Breast epithelium (tissue), 4 donors: ENCODE results near the gene GSDMA. TPM values are rescaled to one million over a fixed set of nuclear protein-coding genes. Genes with fewer than 3 reads are reported as not detected.

Experiments used
- DNase-seq, 2 donors: peaks; one replicate each; pipeline ENCODE4 v3.0.0-alpha.2; 2019; ENCODE audit warnings: low spot score in 2 of 2
- H3K27ac ChIP-seq, 2 donors: fragments of 200-600 bp; sonication (generic) in 1 of 2; one replicate each; pipeline ENCODE4 v1.5.1; 2016 to 2019; ENCODE audit warnings: mild to moderate bottlenecking in 1 of 2
- H3K27me3 ChIP-seq, 2 donors: fragments of 200-600 bp; sonication (generic) in 1 of 2; one replicate each; pipeline versions ENCODE4 v1.5.1 to v1.6.0; 2017 to 2019; ENCODE audit warnings: control low read depth in 1 of 2, mild to moderate bottlenecking in 1 of 2
- H3K36me3 ChIP-seq: fragments of 200-600 bp; one replicate; pipeline ENCODE4 v1.5.1; 2019
- H3K4me1 ChIP-seq, 2 donors: fragments of 200-600 bp; sonication (generic); one replicate each; pipeline ENCODE4 v1.5.1; 2016 to 2019; ENCODE audit warnings: control low read depth in 1 of 2
- H3K4me3 ChIP-seq, 3 donors: fragments of 200-600 bp; sonication (generic); 1 replicate in 2 of 3; 2 replicates in 1 of 3; pipeline ENCODE4 v1.5.1; 2016 to 2019; ENCODE audit warnings: mild to moderate bottlenecking in 3 of 3, moderate library complexity in 2 of 3
- H3K9me3 ChIP-seq, 2 donors: fragments of 200-600 bp; sonication (generic) in 1 of 2; one replicate each; pipeline ENCODE4 v1.5.1; 2016 to 2019; ENCODE audit warnings: control low read depth in 1 of 2
- POLR2A ChIP-seq: fragments of 450-650 bp; IDR thresholded peaks from one replicate; pipeline ENCODE4 v1.6.1; 2016; ENCODE audit warnings: antibody characterized with exemption, mild to moderate bottlenecking, moderate library complexity
- POLR2AphosphoS5 ChIP-seq, 3 donors: sonication (generic); formaldehyde crosslinking; IDR thresholded peaks; one replicate each; pipeline ENCODE4 v1.6.1; 2017; ENCODE audit warnings: antibody characterized with exemption in 3 of 3
- intact Hi-C: fragments of 100-400 bp; cut with DNase I; formaldehyde crosslinking; loops from one replicate; pipeline ENCODE4 v1.15.1; 2023; ENCODE audit warnings: low total_unique reads
- total RNA-seq, 3 donors: library from RNA; depleted of rRNA; stranded (reverse); fragments of >200 nt; gene quantifications; one replicate each; pipeline ENCODE4 v1.1.0, GENCODE V29; 2016
- TF ChIP-seq, protein P1 (sequence below), 3 donors: fragments of 450-650 bp; IDR thresholded peaks; one replicate each; pipeline ENCODE4 v1.5.1; 2016 to 2017; ENCODE audit warnings: antibody characterized with exemption in 3 of 3, mild to moderate bottlenecking in 3 of 3, moderate library complexity in 3 of 3

Gene GSDMA
- total RNA-seq, 3 donors from 2014 or later = 0.44 to 3.4 TPM; not detected in 1

DNA sequence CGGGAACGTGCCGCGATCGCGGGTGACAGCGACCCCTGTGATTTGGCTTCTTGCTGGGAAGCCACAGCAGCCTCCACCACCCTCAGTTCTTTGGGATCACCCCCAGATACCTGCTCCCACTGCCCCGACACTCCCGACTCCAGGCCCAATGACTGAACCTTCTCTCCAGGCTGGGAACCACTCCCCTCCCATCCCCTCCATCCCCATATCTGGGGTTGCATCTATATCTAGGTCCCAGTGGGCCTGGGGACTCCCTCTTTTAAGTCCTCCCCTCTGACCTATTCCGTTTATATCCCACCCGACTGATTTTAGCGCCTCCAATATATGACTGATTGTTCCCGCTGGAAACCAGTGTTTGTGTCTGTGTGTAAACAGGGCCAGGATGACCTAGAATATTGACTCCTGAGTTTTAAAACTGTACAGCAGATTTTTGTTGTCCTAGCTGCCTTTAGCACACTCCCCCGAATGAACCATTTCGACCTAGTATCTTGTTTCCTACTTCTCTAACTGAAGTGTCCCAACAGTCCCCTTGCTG is 18.5 kb downstream of the GSDMA start:
- intact Hi-C loops = no loop called here
- TF ChIP-seq, protein P1, sequence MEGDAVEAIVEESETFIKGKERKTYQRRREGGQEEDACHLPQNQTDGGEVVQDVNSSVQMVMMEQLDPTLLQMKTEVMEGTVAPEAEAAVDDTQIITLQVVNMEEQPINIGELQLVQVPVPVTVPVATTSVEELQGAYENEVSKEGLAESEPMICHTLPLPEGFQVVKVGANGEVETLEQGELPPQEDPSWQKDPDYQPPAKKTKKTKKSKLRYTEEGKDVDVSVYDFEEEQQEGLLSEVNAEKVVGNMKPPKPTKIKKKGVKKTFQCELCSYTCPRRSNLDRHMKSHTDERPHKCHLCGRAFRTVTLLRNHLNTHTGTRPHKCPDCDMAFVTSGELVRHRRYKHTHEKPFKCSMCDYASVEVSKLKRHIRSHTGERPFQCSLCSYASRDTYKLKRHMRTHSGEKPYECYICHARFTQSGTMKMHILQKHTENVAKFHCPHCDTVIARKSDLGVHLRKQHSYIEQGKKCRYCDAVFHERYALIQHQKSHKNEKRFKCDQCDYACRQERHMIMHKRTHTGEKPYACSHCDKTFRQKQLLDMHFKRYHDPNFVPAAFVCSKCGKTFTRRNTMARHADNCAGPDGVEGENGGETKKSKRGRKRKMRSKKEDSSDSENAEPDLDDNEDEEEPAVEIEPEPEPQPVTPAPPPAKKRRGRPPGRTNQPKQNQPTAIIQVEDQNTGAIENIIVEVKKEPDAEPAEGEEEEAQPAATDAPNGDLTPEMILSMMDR (IDR thresholded peaks at IDR 0.05) = no peak
- TF ChIP-seq POLR2A = no peak
- no peak for TF ChIP-seq POLR2AphosphoS5 (IDR thresholded peaks at IDR 0.05)
- no peaks in the 10 kb centered on the region for H3K9me3 ChIP-seq
- peaks cover 5% of the 10 kb centered on the region for H3K36me3 ChIP-seq
- H3K27ac ChIP-seq = peak overlapping the region; percentile 92 to 96
- H3K4me3 ChIP-seq = peak overlapping the region; percentile 98 to 99 (median 98)
- no peaks in the 10 kb centered on the region for H3K27me3 ChIP-seq
- H3K4me1 ChIP-seq = peaks cover 0 to 18% of the 10 kb centered on the region in 2 donors
- DNase-seq = no peak

DNA sequence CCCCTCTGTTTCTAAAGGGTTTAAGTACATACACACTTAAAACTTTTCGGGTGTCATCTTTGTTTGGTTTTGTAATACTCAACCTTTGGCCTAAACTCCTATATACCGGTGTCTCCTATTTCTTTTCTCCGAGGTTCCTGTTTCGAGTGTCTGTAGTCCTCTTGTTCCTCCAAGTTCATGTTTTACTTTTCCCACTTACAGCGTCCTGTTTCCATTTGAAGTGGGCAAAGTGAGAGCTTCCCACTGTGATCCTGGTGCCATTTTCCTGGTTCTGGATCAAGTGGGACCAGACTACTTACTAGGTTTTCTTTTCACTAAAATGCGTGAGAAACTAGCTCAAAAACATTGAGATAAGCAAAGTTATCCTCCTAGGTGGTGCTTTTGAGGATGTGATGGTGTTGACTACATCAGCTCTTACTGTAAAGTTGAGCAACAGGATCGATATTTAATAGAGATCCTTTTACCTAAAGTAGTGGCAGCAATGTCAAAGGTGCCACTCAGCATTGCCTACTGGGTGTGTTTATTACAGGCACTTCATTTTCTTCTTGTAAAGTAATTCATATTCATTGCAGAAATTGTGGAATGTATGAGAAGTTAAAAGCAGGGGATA is 19.1 kb downstream of the GSDMA start:
- TF ChIP-seq POLR2A (no peak), POLR2AphosphoS5 (IDR thresholded peaks at IDR 0.05) (no peak)
- TF ChIP-seq, protein P1 (IDR thresholded peaks at IDR 0.05) = no peak
- intact Hi-C loops = no loop called here
- Histone ChIP-seq H3K36me3 (peaks cover 5% of the 10 kb centered on the region), H3K27me3 (no peaks in the 10 kb centered on the region), H3K4me3 (peak overlapping the region; percentile 98 to 99 (median 98)), H3K4me1 (peaks cover 0 to 18% of the 10 kb centered on the region in 2 donors), H3K9me3 (no peaks in the 10 kb centered on the region), H3K27ac (peak overlapping the region; percentile 92 to 96)
- no peak for DNase-seq

DNA sequence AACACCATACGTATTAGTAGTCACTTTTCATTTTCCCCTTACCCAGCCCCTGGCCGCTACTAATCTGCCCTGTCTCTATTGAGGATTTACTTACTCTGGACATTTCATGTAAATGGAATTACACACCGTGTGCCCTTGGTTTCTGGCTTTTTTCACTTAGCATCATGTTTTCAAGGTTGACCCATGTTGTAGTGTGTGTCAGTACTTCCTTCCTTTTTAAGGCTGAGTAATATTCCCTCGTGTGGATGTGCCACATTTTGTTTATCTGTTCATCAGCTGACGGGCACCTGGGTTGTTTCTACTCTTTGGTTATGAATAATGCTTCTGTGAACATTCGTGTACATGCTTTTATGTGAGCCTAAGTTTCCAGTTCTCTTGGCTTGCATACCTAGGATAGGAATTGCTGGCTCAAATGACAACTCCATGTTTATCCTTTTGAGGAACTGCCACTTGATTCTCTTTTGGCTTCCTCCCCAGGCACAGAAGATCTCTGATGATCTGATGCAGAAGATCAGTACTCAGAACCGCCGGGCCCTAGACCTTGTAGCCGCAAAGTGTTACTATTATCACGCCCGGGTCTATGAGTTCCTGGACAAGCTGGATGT is 25.5 kb downstream of the GSDMA start:
- no peak overlapping the region for H3K4me3 ChIP-seq
- no peak overlapping the region for H3K27ac ChIP-seq
- no peak for DNase-seq
- intact Hi-C loops = no loop called here
- H3K9me3 ChIP-seq = no peaks in the 10 kb centered on the region
- no peak for TF ChIP-seq POLR2AphosphoS5 (IDR thresholded peaks at IDR 0.05)
- TF ChIP-seq POLR2A = no peak
- TF ChIP-seq, protein P1 (IDR thresholded peaks at IDR 0.05) = no peak
- H3K27me3 ChIP-seq = no peaks in the 10 kb centered on the region
- H3K4me1 ChIP-seq = peaks cover 0 to under 1% of the 10 kb centered on the region in 2 donors
- H3K36me3 ChIP-seq = peaks cover 29% of the 10 kb centered on the region

DNA sequence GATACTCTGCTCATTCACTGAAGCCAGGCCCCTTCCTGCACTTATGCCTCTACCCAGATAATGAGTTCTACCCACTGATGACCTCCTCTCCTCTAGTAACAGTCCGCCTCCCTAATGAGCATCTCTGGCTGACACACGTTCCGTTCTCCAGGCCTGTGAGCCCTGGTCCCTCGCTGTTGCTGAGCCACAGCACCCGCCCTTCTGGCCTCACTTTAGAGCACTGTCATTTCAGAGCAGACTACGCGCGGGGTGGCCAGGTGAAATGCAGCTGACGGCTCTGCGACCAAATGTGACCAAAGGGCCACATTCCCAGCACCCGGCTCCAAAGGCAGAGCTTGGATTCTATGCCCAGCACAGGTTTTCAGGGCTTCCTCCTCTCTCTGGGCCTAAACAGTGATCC is 31.6 kb downstream of the GSDMA start:
- Histone ChIP-seq H3K9me3 (no peaks in the 10 kb centered on the region), H3K4me1 (no peaks in the 10 kb centered on the region), H3K36me3 (peaks cover 32% of the 10 kb centered on the region), H3K4me3 (no peak overlapping the region), H3K27me3 (no peaks in the 10 kb centered on the region), H3K27ac (no peak overlapping the region)
- intact Hi-C loops = no loop called here
- DNase-seq = no peak
- TF ChIP-seq POLR2AphosphoS5 (IDR thresholded peaks at IDR 0.05) (no peak), POLR2A (no peak)
- TF ChIP-seq, protein P1 (IDR thresholded peaks at IDR 0.05) = no peak

DNA sequence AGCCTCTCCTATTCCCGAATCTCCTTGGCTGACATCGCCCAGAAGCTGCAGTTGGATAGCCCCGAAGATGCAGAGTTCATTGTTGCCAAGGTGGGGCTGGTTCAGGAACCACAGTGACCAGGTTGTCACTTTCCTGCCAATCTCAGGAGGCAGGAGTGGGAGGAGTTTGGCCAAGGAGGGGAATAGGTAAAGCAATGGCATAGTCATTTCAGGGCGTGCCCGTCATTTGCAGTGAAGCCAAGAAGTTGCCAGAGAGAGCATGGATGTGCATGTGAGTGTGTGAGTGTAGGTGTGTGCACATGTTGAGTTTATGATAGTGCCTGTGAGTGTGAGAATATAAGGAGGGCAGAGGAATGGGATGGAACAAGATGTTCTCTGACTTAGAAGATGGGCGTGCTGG is 32.6 kb downstream of the GSDMA start:
- H3K4me1 ChIP-seq = no peaks in the 10 kb centered on the region
- H3K9me3 ChIP-seq = no peaks in the 10 kb centered on the region
- H3K36me3 ChIP-seq = peaks cover 27% of the 10 kb centered on the region
- no peak for DNase-seq
- H3K4me3 ChIP-seq = no peak overlapping the region
- TF ChIP-seq, protein P1 (IDR thresholded peaks at IDR 0.05) = no peak
- TF ChIP-seq POLR2AphosphoS5 (IDR thresholded peaks at IDR 0.05) (no peak), POLR2A (no peak)
- H3K27me3 ChIP-seq = no peaks in the 10 kb centered on the region
- intact Hi-C loops = no loop called here
- H3K27ac ChIP-seq = no peak overlapping the region
